Body of pancreas (tissue), 4 donors: ENCODE results near the gene BMP8A. TPM values are rescaled to one million over a fixed set of nuclear protein-coding genes. Genes with fewer than 3 reads are reported as not detected.

Experiments
- ATAC-seq: fragments of 150-250 bp; one replicate; pipeline ENCODE4 v1.9.1; 2016
- DNase-seq, 4 donors: peaks; one replicate each; pipeline ENCODE4 v3.0.0-alpha.2; 2019
- H3K27ac ChIP-seq, 4 donors: fragments of 200-600 bp; sonication (generic); 1 replicate in 3 of 4; 2 replicates in 1 of 4; pipeline versions ENCODE4 v1.5.1 to v1.6.1; 2016 to 2019; ENCODE audit warnings: mild to moderate bottlenecking in 1 of 4, mixed read lengths in 1 of 4, moderate library complexity in 1 of 4
- H3K27me3 ChIP-seq, 2 donors: fragments of 200-600 bp; sonication (generic); one replicate each; pipeline ENCODE4 v1.6.0; 2016; ENCODE audit warnings: mild to moderate bottlenecking in 1 of 2
- H3K36me3 ChIP-seq, 2 donors: fragments of 200-600 bp; sonication (generic); replicated peaks in 1 of 2; 2 replicates each; pipeline ENCODE4 v1.5.1; 2016; ENCODE audit warnings: low read depth in 2 of 2; ENCODE audit not compliant: insufficient read depth in 1 of 2
- H3K4me1 ChIP-seq: fragments of 200-600 bp; sonication (generic); one replicate; pipeline ENCODE4 v1.6.0; 2016
- H3K4me3 ChIP-seq, 2 donors: fragments of 200-600 bp; sonication (generic); 1 replicate in 1 of 2; 2 replicates in 1 of 2; pipeline ENCODE4 v1.5.1; 2016 to 2019
- H3K9me3 ChIP-seq, 3 donors: fragments of 200-600 bp; sonication (generic); 1 replicate in 2 of 3; 2 replicates in 1 of 3; pipeline ENCODE4 v1.5.1; 2016
- CTCF ChIP-seq, 7 experiments: fragments of 450-650 bp in 4 of 7; fragments of 200-600 bp in 3 of 7; sonication (generic) in 3 of 7; IDR thresholded peaks; one replicate each; pipeline ENCODE4 v1.5.1; 2016 to 2019; ENCODE audit warnings: antibody characterized with exemption in 7 of 7
- POLR2A ChIP-seq, 3 donors: fragments of 450-650 bp; IDR thresholded peaks; one replicate each; pipeline ENCODE4 v1.6.1; 2016; ENCODE audit warnings: antibody characterized with exemption in 3 of 3, mild to moderate bottlenecking in 2 of 3
- WGBS, 2 donors: methylation state at CpG; one replicate each; pipeline ENCODE4 v1.1.5; 2017; 5-methylcytosine and 5-hydroxymethylcytosine counted together
- intact Hi-C: fragments of 100-400 bp; cut with DNase I; formaldehyde crosslinking; loops from one replicate; pipeline ENCODE4 v1.15.1; 2023
- total RNA-seq, 2 donors: library from RNA; depleted of rRNA; stranded (reverse); fragments of >200 nt; gene quantifications; one replicate each; pipeline ENCODE4 v1.1.0, GENCODE V29; 2016

The BMP8A gene
- total RNA-seq, 2 donors from 2014 or later = 5.7 TPM; not detected in 1

DNA sequence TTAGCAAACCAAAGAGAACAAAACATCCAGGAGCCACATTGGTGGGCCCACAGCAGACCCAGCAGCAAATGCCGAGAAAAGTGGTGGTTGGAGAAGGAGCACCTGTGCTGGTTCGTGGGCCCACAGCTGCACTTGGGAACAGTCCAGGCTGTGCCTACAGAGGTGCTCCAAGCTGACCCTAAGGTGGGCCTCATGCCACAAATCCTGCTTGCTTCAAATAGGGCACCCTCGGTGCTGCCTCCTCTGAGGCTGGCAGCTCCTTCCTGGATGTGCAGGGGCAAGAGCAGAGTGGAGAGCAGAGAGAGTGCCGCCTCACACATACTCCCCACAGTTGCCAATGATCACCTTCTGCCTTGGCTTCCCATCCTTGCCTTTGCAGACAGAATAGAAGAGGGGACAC lies 40.1 kb downstream of the BMP8A start:
- no peak for TF ChIP-seq POLR2A (IDR thresholded peaks at IDR 0.05)
- no peak for TF ChIP-seq CTCF (IDR thresholded peaks at IDR 0.05)
- H3K4me1 ChIP-seq = no peaks in the 10 kb centered on the region
- 80 to 90% methylated on average over 2 to 4 of the region's 4 CpGs for WGBS, 2 donors
- H3K4me3 ChIP-seq = no peak overlapping the region
- intact Hi-C loops = loop anchor here (10.0 kb wide), 1 partner anchor 447 kb away; no protein-coding TSS in a partner anchor
- no peak for DNase-seq
- H3K9me3 ChIP-seq = no peaks in the 10 kb centered on the region
- H3K36me3 ChIP-seq = peaks cover 0 to 18% of the 10 kb centered on the region in 2 donors
- ATAC-seq = no peak
- no peaks in the 10 kb centered on the region for H3K27me3 ChIP-seq
- no peak overlapping the region for H3K27ac ChIP-seq

- intact Hi-C loops = loop anchor here (10.0 kb wide), 1 partner anchor 449 kb away; no protein-coding TSS in a partner anchor
- H3K27me3 ChIP-seq = no peaks in the 10 kb centered on the region
- no peak for TF ChIP-seq POLR2A (IDR thresholded peaks at IDR 0.05)
- TF ChIP-seq CTCF (IDR thresholded peaks at IDR 0.05) = no peak
- no peak overlapping the region for H3K4me3 ChIP-seq
- H3K4me1 ChIP-seq = no peaks in the 10 kb centered on the region
- peaks cover 0 to 12% of the 10 kb centered on the region in 2 donors for H3K36me3 ChIP-seq
- WGBS, 2 donors = 88 to 100% methylated on average over 1 of the region's 1 CpG
- H3K9me3 ChIP-seq = no peaks in the 10 kb centered on the region
- DNase-seq = no peak
- ATAC-seq = no peak
- H3K27ac ChIP-seq = no peak overlapping the region
Observed at GRCh38 chr1:39533442-39533841, 42.0 kb downstream of the BMP8A start.

GRCh38 chr1:39538531-39539251 lies 47.3 kb downstream of the BMP8A start:
- no peak overlapping the region for H3K27ac ChIP-seq
- 80 to 83% methylated on average over 9 of the region's 9 CpGs for WGBS, 2 donors
- no peaks in the 10 kb centered on the region for H3K9me3 ChIP-seq
- TF ChIP-seq CTCF (IDR thresholded peaks at IDR 0.05) = no peak
- no peak for TF ChIP-seq POLR2A (IDR thresholded peaks at IDR 0.05)
- intact Hi-C loops = loop anchor here (10.0 kb wide), 1 partner anchor 454 kb away; no protein-coding TSS in a partner anchor
- DNase-seq = no peak
- no peaks in the 10 kb centered on the region for H3K4me1 ChIP-seq
- peaks cover 0 to 6% of the 10 kb centered on the region in 2 donors for H3K36me3 ChIP-seq
- no peaks in the 10 kb centered on the region for H3K27me3 ChIP-seq
- peak; percentile 7 for ATAC-seq
- no peak overlapping the region for H3K4me3 ChIP-seq

DNA sequence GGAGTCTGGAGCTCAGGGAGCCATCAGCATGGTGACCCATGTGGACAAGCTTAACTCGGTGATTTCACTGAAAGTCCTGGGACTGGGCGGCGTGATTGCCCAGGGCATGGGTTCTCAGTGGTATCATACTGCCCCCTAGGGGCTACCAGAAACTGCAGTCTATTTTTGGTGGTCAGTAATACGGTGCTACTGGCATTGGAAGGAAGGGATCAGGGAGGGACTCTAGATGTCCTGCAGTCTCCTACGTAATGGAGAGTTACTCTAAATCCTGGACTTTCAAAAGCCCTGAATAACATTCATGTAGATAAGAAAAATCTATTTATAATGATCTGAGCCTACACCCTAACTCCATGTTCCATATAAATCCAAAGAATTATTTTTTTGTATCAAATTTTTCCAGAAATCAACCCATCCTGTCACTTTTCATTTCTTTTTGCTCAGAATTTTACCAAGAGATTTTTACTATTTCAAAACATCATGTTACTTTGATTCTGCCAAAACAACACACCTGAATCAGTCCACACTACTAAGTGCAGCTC lies 47.9 kb downstream of the BMP8A start:
- DNase-seq = peak; percentile 63 to 79 (median 76)
- intact Hi-C loops = loop anchor here (10.0 kb wide), 1 partner anchor 455 kb away; no protein-coding TSS in a partner anchor
- Histone ChIP-seq H3K27me3 (no peaks in the 10 kb centered on the region), H3K4me1 (peaks cover 4% of the 10 kb centered on the region), H3K4me3 (no peak overlapping the region), H3K9me3 (no peaks in the 10 kb centered on the region), H3K27ac (no peak overlapping the region), H3K36me3 (peaks cover 0 to 6% of the 10 kb centered on the region in 2 donors)
- WGBS, 2 donors = 3 to 9% methylated on average over 5 of the region's 5 CpGs
- no peak for TF ChIP-seq POLR2A (IDR thresholded peaks at IDR 0.05)
- peak; percentile 82 to 87 (median 84) for TF ChIP-seq CTCF (IDR thresholded peaks at IDR 0.05)
- peak; percentile 90 for ATAC-seq
